Activated T-cell treated with anti-CD3 and anti-CD28 coated beads, Interleukin-2, amount 50 U/mL, for 1 hour (primary cell): ENCODE results near the gene TMEM240.
"Not testable (repeated sequence)": the region's sequence is repeated elsewhere in the genome, so short reads cannot be mapped to it uniquely, and the experiment has no call there.

Experiments
- DNase-seq: peaks from one replicate; pipeline ENCODE4 v3.0.0-alpha.2; 2020

The TMEM240 gene

DNA sequence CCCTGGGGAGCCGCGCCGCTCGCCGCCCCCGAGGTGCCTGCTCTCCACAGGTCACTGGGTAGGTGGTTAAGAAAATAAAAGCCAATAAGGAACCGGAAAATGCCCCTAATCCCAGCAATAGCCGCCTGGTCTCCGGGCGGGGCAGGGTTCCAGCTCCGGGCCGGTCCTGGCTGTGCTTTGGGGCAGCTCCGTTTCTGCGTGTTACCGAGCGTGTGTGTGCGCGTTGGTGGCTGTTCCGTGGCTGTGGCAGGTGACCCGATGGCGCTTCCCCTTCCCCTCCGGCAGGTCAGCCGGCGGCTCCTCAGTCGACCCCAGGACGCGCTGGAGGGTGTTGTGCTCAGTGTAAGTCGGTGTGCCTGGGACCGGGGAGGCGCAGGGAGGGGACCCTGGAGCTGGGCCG is 17.2 kb downstream of the TMEM240 start:
- DNase-seq, result not testable (repeated sequence)

DNA sequence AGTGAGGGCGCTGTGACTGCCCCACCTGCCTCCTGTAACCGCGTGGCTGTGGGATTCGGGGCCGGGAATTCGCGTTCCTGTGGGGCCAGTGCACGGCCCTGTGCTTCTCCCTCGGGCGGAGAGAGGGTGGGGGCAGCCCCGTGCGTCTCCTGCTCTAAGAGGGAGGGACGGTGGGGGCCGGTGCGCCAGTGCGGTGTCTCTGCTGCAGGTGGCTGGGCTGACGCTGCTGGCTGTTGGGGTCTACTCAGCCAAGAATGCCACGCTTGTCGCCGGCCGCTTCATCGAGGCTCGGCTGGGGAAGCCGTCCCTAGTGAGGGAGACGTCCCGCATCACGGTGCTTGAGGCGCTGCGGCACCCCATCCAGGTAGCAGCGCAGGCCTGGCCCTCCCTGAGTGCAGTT is 17.9 kb downstream of the TMEM240 start:
- DNase-seq, result not testable (repeated sequence)

GRCh38 chr1:1521331-1521730 is 19.1 kb downstream of the TMEM240 start:
- DNase-seq, result no peak

DNA sequence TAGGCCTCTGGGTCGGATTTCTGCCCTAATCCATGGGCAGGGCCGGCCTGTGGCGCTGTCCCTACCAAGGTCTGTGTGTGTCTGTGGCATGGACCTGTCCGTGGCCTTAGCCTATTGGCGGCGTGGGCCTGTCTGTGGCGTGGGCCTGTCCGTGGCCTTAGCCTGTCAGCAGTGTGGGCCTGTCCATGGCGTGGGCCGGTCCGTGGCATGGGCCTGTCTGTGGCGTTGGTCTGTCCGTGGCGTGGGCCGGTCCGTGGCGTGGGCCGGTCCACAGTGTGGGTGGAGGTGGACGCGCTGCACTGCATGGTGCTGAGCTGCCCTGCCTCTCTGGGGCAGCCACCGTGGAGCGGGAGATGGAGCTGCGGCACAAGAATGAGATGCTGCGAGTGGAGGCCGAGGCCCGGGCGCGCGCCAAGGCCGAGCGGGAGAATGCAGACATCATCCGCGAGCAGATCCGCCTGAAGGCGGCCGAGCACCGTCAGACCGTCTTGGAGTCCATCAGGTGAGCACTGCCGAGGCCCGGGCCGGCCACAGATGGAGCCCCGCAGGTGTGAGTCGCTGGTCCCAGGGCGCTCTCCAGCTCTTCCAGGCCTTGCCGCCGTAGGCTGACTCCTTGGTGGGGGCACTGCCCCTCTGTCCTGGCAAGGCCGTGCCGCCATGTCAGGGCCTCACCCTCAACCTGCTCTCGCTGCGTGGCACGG is 20.5 kb downstream of the TMEM240 start:
- DNase-seq, result not testable (repeated sequence)

DNA sequence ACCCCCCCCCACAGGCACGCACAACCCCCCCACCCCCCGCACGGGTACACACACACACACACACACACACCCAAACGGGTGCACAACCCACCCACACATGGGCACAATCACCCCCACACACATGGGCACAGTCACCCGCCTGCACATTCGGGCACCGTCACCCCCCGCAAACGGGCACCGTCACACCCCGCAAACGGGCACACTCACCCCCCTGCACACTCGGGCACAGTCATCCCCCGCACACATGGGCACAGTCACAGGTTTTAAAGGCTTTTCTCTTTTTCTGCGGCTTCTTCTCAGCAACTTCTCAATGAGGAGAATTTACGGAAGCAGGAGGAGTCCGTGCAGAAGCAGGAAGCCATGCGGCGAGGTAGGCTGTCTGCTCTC is 21.8 kb downstream of the TMEM240 start:
- not testable (repeated sequence) for DNase-seq

DNA sequence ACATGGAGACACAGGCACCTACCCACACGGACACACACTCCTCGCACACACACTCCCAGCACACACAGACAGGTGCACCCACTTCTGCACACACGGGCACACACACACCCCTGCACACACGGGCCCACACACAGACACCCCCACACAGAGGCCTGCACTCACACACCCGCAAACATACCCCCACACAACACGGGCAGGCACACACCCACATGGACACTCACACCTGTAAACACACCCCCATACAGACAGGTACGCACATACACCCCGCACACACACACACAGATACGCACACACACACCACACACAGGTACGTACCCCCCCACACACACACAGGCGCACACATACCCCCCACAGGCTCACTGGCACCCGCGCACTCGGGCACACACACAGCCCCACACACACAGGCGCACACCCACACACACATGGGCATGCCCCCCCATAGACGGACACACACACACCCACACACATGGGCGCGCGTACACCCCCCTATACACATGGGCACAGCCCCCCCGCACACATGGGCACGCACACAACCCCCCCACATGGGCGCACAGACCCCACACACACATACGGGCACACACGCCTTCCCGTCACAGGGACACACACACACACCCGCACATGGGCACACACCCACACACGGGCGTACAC is 22.3 kb downstream of the TMEM240 start:
- no peak for DNase-seq

- DNase-seq, result not testable (repeated sequence)
Measured at GRCh38 chr1:1516923-1517322, 23.5 kb downstream of the TMEM240 start.

DNA sequence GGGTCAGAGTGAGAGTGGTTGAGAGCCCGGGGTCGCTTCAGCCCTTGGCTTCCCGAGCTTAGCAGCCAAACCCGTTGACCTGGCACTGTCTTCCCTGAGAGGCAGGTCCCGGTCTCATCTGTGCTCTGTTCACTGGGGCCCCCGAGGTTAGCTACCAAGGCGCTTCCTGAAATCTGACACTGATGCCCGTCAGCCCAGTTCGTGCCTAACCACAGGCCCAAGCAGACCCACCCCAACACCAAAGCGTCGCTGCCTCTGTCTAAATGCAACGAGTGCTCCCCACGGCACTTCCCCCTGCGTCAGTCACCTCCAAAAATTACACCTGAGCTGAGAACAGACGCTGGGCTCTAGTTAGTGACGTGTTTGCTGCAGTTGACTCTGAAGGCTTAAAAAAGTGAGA is 26.0 kb downstream of the TMEM240 start:
- not testable (repeated sequence) for DNase-seq

GRCh38 chr1:1513675-1514074 is 26.7 kb downstream of the TMEM240 start:
- not testable (repeated sequence) for DNase-seq

DNA sequence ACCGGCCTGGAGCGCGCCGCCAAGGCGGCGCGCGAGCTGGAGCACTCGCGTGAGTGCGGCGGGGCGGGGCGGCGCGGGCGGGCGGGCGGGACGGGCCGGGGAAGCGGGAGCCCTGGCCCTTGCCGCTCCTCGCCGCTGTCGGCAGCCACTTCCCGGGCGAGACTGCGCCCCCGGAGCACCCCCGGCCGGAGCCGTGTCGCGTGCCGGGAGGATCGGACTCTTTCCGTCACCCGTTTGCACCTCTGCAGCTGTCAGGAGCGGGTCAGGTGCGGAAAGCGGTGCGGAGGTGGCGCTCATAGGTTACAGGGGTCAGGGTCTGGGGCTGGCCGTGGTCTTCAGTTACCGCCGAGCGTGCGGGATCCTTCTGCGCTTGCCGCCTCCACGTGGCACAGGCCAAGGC is 28.0 kb downstream of the TMEM240 start:
- peak; percentile 44 for DNase-seq

GRCh38 chr1:1511533-1512285 is 28.7 kb downstream of the TMEM240 start, which contains the start of gene ATAD3A:
ATAD3A (plus strand) TSS chr1:1512162; CDS start chr1:1512269, 107 bp downstream.
- DNase-seq, result peak; percentile 93

- DNase-seq, result no peak
Measured at GRCh38 chr1:1510912-1511532, 29.4 kb downstream of the TMEM240 start.

- DNase-seq, result not testable (repeated sequence)
Measured at GRCh38 chr1:1509465-1509850, 31.0 kb downstream of the TMEM240 start.

DNA sequence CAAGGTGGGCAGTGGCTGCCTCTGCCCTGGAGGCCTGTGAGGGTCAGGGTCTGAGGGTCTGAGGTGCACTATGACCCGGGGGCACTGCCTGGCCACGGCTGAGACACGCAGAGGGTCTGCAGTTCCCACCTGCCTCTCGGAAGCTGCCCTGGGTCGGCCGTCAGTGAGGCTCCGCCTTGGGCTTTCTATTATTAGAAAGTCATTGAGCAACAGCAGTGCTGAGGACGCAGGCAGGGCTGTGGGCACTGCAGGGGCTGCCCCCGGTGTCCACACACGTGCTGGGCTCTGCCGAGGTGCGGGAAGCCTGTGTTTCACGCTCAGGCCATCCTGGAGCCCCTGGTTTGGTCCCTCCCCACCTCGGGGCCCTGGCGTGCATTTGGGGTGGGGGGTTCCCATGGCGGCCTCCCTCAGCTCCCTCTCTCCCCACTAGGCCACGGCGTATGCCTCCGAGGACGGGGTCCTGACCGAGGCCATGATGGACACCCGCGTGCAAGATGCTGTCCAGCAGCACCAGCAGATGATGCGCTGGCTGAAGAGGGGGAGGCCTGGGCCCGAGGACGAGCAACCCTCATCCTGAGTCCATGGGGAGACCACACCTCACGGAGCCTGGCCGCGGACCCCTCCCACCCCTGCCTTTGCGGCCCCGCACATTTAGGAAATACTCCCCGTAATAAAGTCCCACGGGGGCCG is 31.5 kb downstream of the TMEM240 start:
- not testable (repeated sequence) for DNase-seq

- DNase-seq, result no peak
Measured at GRCh38 chr1:1507305-1507704, 33.1 kb downstream of the TMEM240 start.

DNA sequence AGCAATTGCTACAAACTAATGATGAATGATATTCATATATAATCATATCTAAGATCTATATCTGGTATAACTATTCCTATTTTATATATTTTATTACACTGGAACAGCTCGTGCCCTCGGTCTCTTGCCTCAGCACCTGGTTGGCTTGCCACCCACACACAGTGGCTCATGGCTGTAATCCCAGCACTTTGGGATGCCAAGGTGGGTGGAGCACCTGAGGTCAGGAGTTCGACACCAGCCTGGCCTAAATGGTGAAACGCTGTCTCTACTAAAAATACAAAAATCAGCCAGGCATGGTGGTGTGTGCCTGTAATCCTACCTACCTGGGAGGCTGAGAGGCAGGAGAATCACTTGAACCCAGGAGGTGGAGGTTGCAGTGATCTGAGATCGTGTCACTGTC is 34.6 kb downstream of the TMEM240 start:
- DNase-seq, result not testable (repeated sequence)

DNA sequence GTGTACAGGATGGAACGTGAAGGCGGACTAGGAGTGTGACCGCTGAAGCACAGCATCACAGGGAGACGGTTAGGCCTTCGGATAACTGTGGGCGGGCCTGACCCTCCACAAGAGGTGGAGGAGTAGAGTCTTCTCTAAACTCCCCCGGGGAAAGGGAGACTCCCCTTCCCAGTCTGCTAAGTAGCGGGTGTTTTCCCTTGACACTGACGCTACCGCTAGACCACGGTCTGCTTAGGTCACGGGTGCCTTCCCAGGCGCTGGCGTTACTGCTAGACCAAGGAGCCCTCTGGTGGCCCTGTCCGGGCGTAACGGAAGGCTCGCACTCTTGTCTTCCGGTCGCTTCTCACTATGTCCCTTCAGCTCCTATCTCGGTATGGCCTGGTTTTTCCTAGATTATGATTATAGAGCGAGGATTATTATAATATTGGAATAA is 35.0 kb downstream of the TMEM240 start:
- not testable (repeated sequence) for DNase-seq

GRCh38 chr1:1504777-1505365 is 35.6 kb downstream of the TMEM240 start:
- peak; percentile 78 for DNase-seq

GRCh38 chr1:1495461-1495975 is 44.9 kb downstream of the TMEM240 start:
- not testable (repeated sequence) for DNase-seq

- DNase-seq, result not testable (repeated sequence)
Measured at GRCh38 chr1:1494311-1494710, 46.1 kb downstream of the TMEM240 start.

- DNase-seq, result no peak
Measured at GRCh38 chr1:1491601-1492000, 48.8 kb downstream of the TMEM240 start.
